Esophagus squamous epithelium (tissue), 5 donors: ENCODE results near the gene ALPK1. TPM values are rescaled to one million over a fixed set of nuclear protein-coding genes. Genes with fewer than 3 reads are reported as not detected.

Source experiments
- DNase-seq: peaks from one replicate; lab custom pipeline; 2025; lab: John Stamatoyannopoulos, UW
- H3K27ac ChIP-seq, 4 donors: fragments of 200-600 bp; sonication (generic); one replicate each; pipeline ENCODE4 v1.5.1; 2016 to 2019; ENCODE audit warnings: mild to moderate bottlenecking in 1 of 4
- H3K27me3 ChIP-seq, 4 donors: fragments of 200-600 bp; sonication (generic); 1 replicate in 3 of 4; 2 replicates in 1 of 4; pipeline versions ENCODE4 v1.5.1 to v1.6.0; 2017 to 2021; ENCODE audit warnings: antibody characterized with exemption in 1 of 4
- H3K36me3 ChIP-seq, 3 donors: fragments of 200-600 bp; sonication (generic); one replicate each; pipeline ENCODE4 v1.5.1; 2016 to 2019
- H3K4me1 ChIP-seq, 3 donors: fragments of 200-600 bp; sonication (generic); one replicate each; pipeline ENCODE4 v1.5.1; 2017 to 2019
- H3K4me3 ChIP-seq, 4 donors: fragments of 200-600 bp; sonication (generic); 1 replicate in 3 of 4; 2 replicates in 1 of 4; pipeline ENCODE4 v1.5.1; 2016 to 2019; ENCODE audit warnings: mild to moderate bottlenecking in 2 of 4, moderate library complexity in 1 of 4
- H3K9me3 ChIP-seq, 3 donors: fragments of 200-600 bp; sonication (generic); one replicate each; pipeline ENCODE4 v1.5.1; 2016 to 2019
- CTCF ChIP-seq, 6 experiments: fragments of 450-650 bp in 4 of 6; fragments of 200-600 bp in 2 of 6; sonication (generic) in 2 of 6; IDR thresholded peaks; one replicate each; pipeline ENCODE4 v1.5.1; 2016 to 2019; ENCODE audit warnings: antibody characterized with exemption in 6 of 6, mild to moderate bottlenecking in 4 of 6, moderate library complexity in 4 of 6
- POLR2A ChIP-seq, 4 donors: fragments of 450-650 bp; IDR thresholded peaks; one replicate each; pipeline ENCODE4 v1.6.1; 2017; ENCODE audit warnings: antibody characterized with exemption in 4 of 4, mild to moderate bottlenecking in 4 of 4, moderate library complexity in 3 of 4
- WGBS, 2 donors: methylation state at CpG; one replicate each; pipeline ENCODE4 v1.1.5; 2018; 5-methylcytosine and 5-hydroxymethylcytosine counted together
- intact Hi-C: fragments of 100-400 bp; cut with DNase I; formaldehyde crosslinking; loops from one replicate; pipeline ENCODE4 v1.15.0; 2022
- total RNA-seq, 4 donors: library from RNA; depleted of rRNA; stranded (reverse); fragments of >200 nt; gene quantifications; one replicate each; pipeline ENCODE4 v1.1.0, GENCODE V29; 2016
- donor health status: DM: yes; HTN: yes; CAD: no.

ALPK1 gene
- total RNA-seq, 4 donors from 2014 or later, result 12.6 to 19.5 (median 12.8) TPM

- Histone ChIP-seq H3K4me3 (peak overlapping the region; percentile 80 to 88 (median 84)), H3K9me3 (no peaks in the 10 kb centered on the region), H3K36me3 (no peaks in the 10 kb centered on the region), H3K27ac (peak overlapping the region; percentile 30 to 93 (median 88)), H3K27me3 (no peaks in the 10 kb centered on the region), H3K4me1 (peaks cover 5 to 59% (median 19%) of the 10 kb centered on the region in 3 donors)
- DNase-seq, result no peak
- TF ChIP-seq CTCF (IDR thresholded peaks at IDR 0.05) (no peak), POLR2A (IDR thresholded peaks at IDR 0.05) (no peak)
- WGBS, 2 donors, result 6 to 7% methylated on average over 6 of the region's 6 CpGs
- intact Hi-C loops, result no loop called here
These were observed 13.0 kb upstream of the ALPK1 start for GRCh38 chr4:112284166-112284565.

- H3K4me1 ChIP-seq, result peaks cover 5 to 53% (median 19%) of the 10 kb centered on the region in 3 donors
- peak overlapping the region; percentile 86 to 93 (median 90) for H3K27ac ChIP-seq
- peak overlapping the region; percentile 80 to 88 (median 84) for H3K4me3 ChIP-seq
- intact Hi-C loops, result no loop called here
- H3K27me3 ChIP-seq, result no peaks in the 10 kb centered on the region
- DNase-seq, result no peak
- WGBS, 2 donors, result 0 to 1% methylated on average over 14 to 15 of the region's 15 CpGs
- no peaks in the 10 kb centered on the region for H3K9me3 ChIP-seq
- no peak for TF ChIP-seq POLR2A (IDR thresholded peaks at IDR 0.05)
- no peak for TF ChIP-seq CTCF (IDR thresholded peaks at IDR 0.05)
- H3K36me3 ChIP-seq, result no peaks in the 10 kb centered on the region
These were observed 12.3 kb upstream of the ALPK1 start for GRCh38 chr4:112284662-112285411.

DNA sequence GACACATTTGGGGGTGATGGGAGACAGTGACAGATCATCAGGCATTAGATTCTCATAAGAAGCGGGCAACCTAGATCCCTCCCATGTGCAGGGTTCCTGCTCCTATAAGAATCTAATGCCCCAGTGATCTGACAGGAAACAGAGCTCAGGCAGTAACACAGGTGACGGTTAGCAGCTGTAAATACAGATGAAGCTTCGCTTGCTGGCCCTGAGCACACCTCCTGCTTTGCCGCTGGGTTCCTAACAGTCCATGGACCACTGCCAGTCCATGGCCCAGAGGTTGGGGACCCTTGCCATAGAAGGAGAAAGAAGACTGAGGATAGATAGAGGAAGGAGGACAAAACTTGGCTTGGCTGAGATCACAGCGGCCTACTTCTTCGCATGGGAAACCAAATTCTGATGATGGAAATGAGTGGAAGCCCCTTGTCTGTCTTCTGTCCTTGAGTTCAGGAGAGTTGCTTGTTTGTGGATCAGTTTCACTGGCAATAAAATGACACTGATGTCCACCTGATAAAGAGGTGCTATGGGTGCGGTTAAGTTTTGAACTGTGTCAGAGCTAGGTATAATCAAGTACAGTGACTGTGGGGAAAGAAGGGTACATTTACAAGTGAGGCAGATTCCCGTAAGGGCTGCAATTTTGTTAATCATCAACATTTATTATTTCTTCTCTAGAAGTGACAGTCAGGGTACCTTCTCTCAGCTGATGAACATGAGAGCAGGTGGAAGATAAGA, 9.7 kb upstream of the ALPK1 start:
- 66 to 88% methylated on average over 8 of the region's 8 CpGs for WGBS, 2 donors
- Histone ChIP-seq H3K9me3 (no peaks in the 10 kb centered on the region), H3K4me1 (peaks cover 5 to 33% (median 17%) of the 10 kb centered on the region in 3 donors), H3K27me3 (no peaks in the 10 kb centered on the region), H3K27ac (peak overlapping the region in 2 of 4 donors; percentile 8 to 51), H3K36me3 (no peaks in the 10 kb centered on the region), H3K4me3 (peak overlapping the region in 1 of 4 donors; percentile 22)
- intact Hi-C loops, result no loop called here
- peak in 1 of 4 donors; percentile 41 for TF ChIP-seq POLR2A (IDR thresholded peaks at IDR 0.05)
- no peak for TF ChIP-seq CTCF (IDR thresholded peaks at IDR 0.05)
- no peak for DNase-seq

GRCh38 chr4:112288455-112288854, 8.7 kb upstream of the ALPK1 start:
- TF ChIP-seq CTCF (IDR thresholded peaks at IDR 0.05) (no peak), POLR2A (IDR thresholded peaks at IDR 0.05) (no peak)
- Histone ChIP-seq H3K27me3 (no peaks in the 10 kb centered on the region), H3K4me1 (peaks cover 5 to 23% (median 17%) of the 10 kb centered on the region in 3 donors), H3K27ac (no peak overlapping the region), H3K36me3 (no peaks in the 10 kb centered on the region), H3K9me3 (no peaks in the 10 kb centered on the region), H3K4me3 (no peak overlapping the region)
- intact Hi-C loops, result no loop called here
- DNase-seq, result no peak
- WGBS, 2 donors, result 52 to 67% methylated on average over 3 of the region's 3 CpGs
